GM12878 (cell line): ENCODE measurements around the gene MYPN. TPM values are rescaled to one million over a fixed set of nuclear protein-coding genes. Genes with fewer than 3 reads are reported as not detected.

Experiments used
- BCLAF1 ChIP-seq: fragments of 450-650 bp; IDR thresholded peaks from 2 replicates; pipeline ENCODE4 v1.6.1; 2017; ENCODE audit warnings: antibody characterized with exemption, mild to moderate bottlenecking, moderate library complexity
- ESRRA ChIP-seq: IDR thresholded peaks from 2 replicates; pipeline ENCODE4 v1.6.1; 2012; ENCODE audit warnings: mild to moderate bottlenecking, low read length, improper control_type of control experiment
- NR2C1 ChIP-seq: fragments of 450-650 bp; IDR thresholded peaks from 2 replicates; pipeline ENCODE4 v1.6.1; 2017; ENCODE audit warnings: antibody characterized with exemption, mild to moderate bottlenecking, moderate library complexity
- REST ChIP-seq: IDR thresholded peaks from 2 replicates; pipeline ENCODE4 v1.6.1; 2012; ENCODE audit warnings: mild to moderate bottlenecking, low read depth, low read length
- ZZZ3 ChIP-seq: IDR thresholded peaks from 2 replicates; pipeline ENCODE4 v1.6.1; 2011; ENCODE audit warnings: low read depth; ENCODE audit not compliant: control insufficient read depth, insufficient read length
- polyA plus RNA-seq, 11 experiments: library from polyadenylated mRNA; depleted of rRNA in 4 of 11; unstranded in 6 of 11; stranded (reverse) in 5 of 11; fragments of >200 nt; fragmentation: Nextera tagmentation in 4 of 11; fragmentation: Illumina TruSeq in 1 of 11; extraction: Ambion mirVana in 4 of 11; extraction: Trizol in 1 of 11; gene quantifications; 1 replicate in 1 of 11; 2 replicates in 10 of 11; pipeline versions ENCODE4 v1.2.1 to v1.2.3, GENCODE V29; 2011 to 2016; ENCODE audit warnings: inconsistent platforms in 2 of 11, missing spikeins in 2 of 11, low read depth in 1 of 11
- total RNA-seq, 4 experiments: library from RNA; depleted of rRNA in 3 of 4; stranded (reverse); fragments of >200 nt in 3 of 4; fragmentation: Illumina TruSeq in 1 of 4; extraction: Trizol in 1 of 4; gene quantifications; 2 replicates each; pipeline versions ENCODE4 v1.2.1 to v1.2.3, GENCODE V29; 2013 to 2021
- TF ChIP-seq, protein P1 (sequence below): fragments of 450-650 bp; conservative IDR thresholded peaks from 2 replicates; pipeline ENCODE4 v1.6.1; 2017; ENCODE audit warnings: mild to moderate bottlenecking, moderate library complexity

MYPN gene
- total and polyA plus RNA-seq, 10 of the 15 experiments (the other 5 are each of a cell fraction or from before 2014, with no cell fraction given) = 0.01 to 0.02 TPM; not detected in 8

- no peak for TF ChIP-seq BCLAF1
- TF ChIP-seq ESRRA = no peak
- TF ChIP-seq, protein P1, sequence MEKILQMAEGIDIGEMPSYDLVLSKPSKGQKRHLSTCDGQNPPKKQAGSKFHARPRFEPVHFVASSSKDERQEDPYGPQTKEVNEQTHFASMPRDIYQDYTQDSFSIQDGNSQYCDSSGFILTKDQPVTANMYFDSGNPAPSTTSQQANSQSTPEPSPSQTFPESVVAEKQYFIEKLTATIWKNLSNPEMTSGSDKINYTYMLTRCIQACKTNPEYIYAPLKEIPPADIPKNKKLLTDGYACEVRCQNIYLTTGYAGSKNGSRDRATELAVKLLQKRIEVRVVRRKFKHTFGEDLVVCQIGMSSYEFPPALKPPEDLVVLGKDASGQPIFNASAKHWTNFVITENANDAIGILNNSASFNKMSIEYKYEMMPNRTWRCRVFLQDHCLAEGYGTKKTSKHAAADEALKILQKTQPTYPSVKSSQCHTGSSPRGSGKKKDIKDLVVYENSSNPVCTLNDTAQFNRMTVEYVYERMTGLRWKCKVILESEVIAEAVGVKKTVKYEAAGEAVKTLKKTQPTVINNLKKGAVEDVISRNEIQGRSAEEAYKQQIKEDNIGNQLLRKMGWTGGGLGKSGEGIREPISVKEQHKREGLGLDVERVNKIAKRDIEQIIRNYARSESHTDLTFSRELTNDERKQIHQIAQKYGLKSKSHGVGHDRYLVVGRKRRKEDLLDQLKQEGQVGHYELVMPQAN = no peak
- no peak for TF ChIP-seq ZZZ3
- no peak for TF ChIP-seq NR2C1
- no peak for TF ChIP-seq REST
These were observed 3.5 kb upstream of the MYPN start (continued) for GRCh38 chr10:68105820-68106219.
